OCI-LY7 (cell line): ENCODE data around the gene HSPA4L.

Experiments used
- CTCF ChIP-seq: fragments of 200-600 bp; sonication (generic); conservative IDR thresholded peaks from 2 replicates; pipeline ENCODE4 v1.5.1; 2014; ENCODE audit warnings: mild to moderate bottlenecking, antibody characterized with exemption, low read length, moderate library complexity, mixed read lengths
- EZH2phosphoT487 ChIP-seq: fragments of 200-600 bp; sonication (generic); IDR thresholded peaks from 2 replicates; pipeline ENCODE4 v1.6.1; 2018; ENCODE audit warnings: low read depth, borderline replicate concordance, mild to moderate bottlenecking, mixed run types, antibody characterized with exemption, low read length, moderate library complexity, mixed read lengths

- no peak for TF ChIP-seq CTCF
- no peak for TF ChIP-seq EZH2phosphoT487
Observed at GRCh38 chr4:127846061-127846460, 63.9 kb downstream of the HSPA4L start.
